ENCODE data around the gene ZBTB25. TPM values are rescaled to one million over a fixed set of nuclear protein-coding genes. Genes with fewer than 3 reads are reported as not detected.
A peak's percentile ranks its signal among the peaks of the same experiment; 100 is the strongest.

ZBTB25 gene
- total and polyA plus RNA-seq, 10 of the 15 experiments (the other 5 are each of a cell fraction or from before 2014, with no cell fraction given) = 4.1 to 33.9 (median 9.7) TPM

GRCh38 chr14:64540208-64541202, 36.9 kb upstream of the ZBTB25 start, which contains the start of gene HSPA2 (continued):
- TF ChIP-seq POU2F2 (IDR thresholded peaks at IDR 0.05; ENCODE audit: borderline replicate concordance, low read depth, low read length) (peak; percentile 72), ZBTB40 (IDR thresholded peaks at IDR 0.05; ENCODE audit: borderline replicate concordance) (no peak), FOS (IDR thresholded peaks at IDR 0.05; ENCODE audit: borderline replicate concordance, extremely low read depth, insufficient read length) (peak; percentile 50), HDGF (IDR thresholded peaks at IDR 0.05) (peak; percentile 66), TAF1 (IDR thresholded peaks at IDR 0.05; ENCODE audit: borderline replicate concordance, low read depth, low read length) (peak; percentile 56; the same call in 1 of the 2 replicates), IKZF1 (conservative IDR thresholded peaks at IDR 0.05) (peak; percentile 79), POLR2AphosphoS5 (IDR thresholded peaks at IDR 0.05; ENCODE audit: low read length) (peak; percentile 88), MYB (IDR thresholded peaks at IDR 0.05; ENCODE audit: borderline replicate concordance, low read depth, low read length) (no peak), POLR2AphosphoS2 (IDR thresholded peaks at IDR 0.05; ENCODE audit: low read depth, low read length) (no peak), CEBPB (IDR thresholded peaks at IDR 0.05; ENCODE audit: borderline replicate concordance in 1 of 2, low read depth in 2 of 2, low read length in 2 of 2) (no peak), ASH2L (IDR thresholded peaks at IDR 0.05; ENCODE audit: borderline replicate concordance, low read depth) (no peak), MEF2A (IDR thresholded peaks at IDR 0.05; ENCODE audit: insufficient read depth, low read depth, low read length) (no peak), LARP7 (IDR thresholded peaks at IDR 0.05) (no peak), SRF (IDR thresholded peaks at IDR 0.05; ENCODE audit: low read depth in 2 of 2, low read length in 2 of 2) (no peak), CHD1 (IDR thresholded peaks at IDR 0.05; ENCODE audit: low read depth, low read length) (no peak), IKZF2 (IDR thresholded peaks at IDR 0.05) (peak in 1 of 2 experiments; percentile 56; a peak in 2 of 4 replicates), EP300 (IDR thresholded peaks at IDR 0.05; ENCODE audit: borderline replicate concordance in 1 of 2, control insufficient read depth in 1 of 2, low read depth in 2 of 2, low read length in 2 of 2) (no peak), CBX5 (IDR thresholded peaks at IDR 0.05; ENCODE audit: low read depth) (0 out of 2 replicates have a peak, but pooled peaks have one; percentile 10), RAD21 (IDR thresholded peaks at IDR 0.05; ENCODE audit: insufficient read depth, low read depth, low read length) (0 out of 2 replicates have a peak, but pooled peaks have one; percentile 32), CREM (IDR thresholded peaks at IDR 0.05; ENCODE audit: low read depth) (peak; percentile 90), SMAD1 (IDR thresholded peaks at IDR 0.05; ENCODE audit: low read depth, partially characterized antibody) (no peak), CTCF (IDR thresholded peaks at IDR 0.05 in 2 of 3, conservative IDR thresholded peaks at IDR 0.05 in 1 of 3; ENCODE audit: control insufficient read depth in 2 of 3, extremely low read depth in 1 of 3, insufficient read depth in 1 of 3, low read depth in 3 of 3, low read length in 3 of 3) (peak; percentile 69 to 84 (median 77))

All from GM12878 (cell line).